ENCODE results near the gene TNFRSF13B. TPM values are rescaled to one million over a fixed set of nuclear protein-coding genes. Genes with fewer than 3 reads are reported as not detected.
"Not testable (repeated sequence)": the region's sequence is repeated elsewhere in the genome, so short reads cannot be mapped to it uniquely, and the experiment has no call there.

The TNFRSF13B gene
- total and polyA plus RNA-seq, 8 donors, result 0.25 to 1.8 (median 1.1) TPM; not detected in 4

GRCh38 chr17:16968786-16969185 is 3.1 kb downstream of the TNFRSF13B start:
- DNase-seq, result no peak
- no peaks in the 10 kb centered on the region for H3K9me3 ChIP-seq
- no peaks in the 10 kb centered on the region for H3K36me3 ChIP-seq
- no peaks in the 10 kb centered on the region for H3K4me1 ChIP-seq
- 84 to 94% (median 86%) methylated on average over 1 of the region's 1 CpG for WGBS, 5 donors
- intact Hi-C loops (cut with DNase I; ENCODE audit: low total_unique reads), result no loop called here
- H3K27me3 ChIP-seq, result peaks cover 0 to 12% (median 0%) of the 10 kb centered on the region in 3 donors
- TF ChIP-seq CTCF (IDR thresholded peaks at IDR 0.05) (no peak), POLR2AphosphoS5 (IDR thresholded peaks at IDR 0.05) (no peak), EP300 (IDR thresholded peaks at IDR 0.05) (no peak), POLR2A (IDR thresholded peaks at IDR 0.05) (no peak)
- H3K4me3 ChIP-seq, result no peak overlapping the region
- no peak overlapping the region for H3K27ac ChIP-seq

- H3K4me1 ChIP-seq, result no peaks in the 10 kb centered on the region
- peaks cover 0 to 6% (median 4%) of the 10 kb centered on the region in 4 donors for H3K9me3 ChIP-seq
- H3K36me3 ChIP-seq, result no peaks in the 10 kb centered on the region
- no peak overlapping the region for H3K4me3 ChIP-seq
- intact Hi-C loops (cut with DNase I; ENCODE audit: low total_unique reads), result no loop called here
- H3K27me3 ChIP-seq, result peaks cover 0 to 12% (median 0%) of the 10 kb centered on the region in 3 donors
- DNase-seq, result no peak
- H3K27ac ChIP-seq, result no peak overlapping the region
- TF ChIP-seq EP300 (IDR thresholded peaks at IDR 0.05) (no peak), CTCF (IDR thresholded peaks at IDR 0.05) (no peak), POLR2A (IDR thresholded peaks at IDR 0.05) (no peak)
- WGBS, 5 donors, result 57 to 68% (median 57%) methylated on average over 7 of the region's 7 CpGs
Observed at GRCh38 chr17:16962804-16963203, 9.1 kb downstream of the TNFRSF13B start.

- intact Hi-C loops (cut with DNase I; ENCODE audit: low total_unique reads), result no loop called here
- TF ChIP-seq EP300 (IDR thresholded peaks at IDR 0.05), result no peak
- TF ChIP-seq CTCF (IDR thresholded peaks at IDR 0.05), result no peak
- no peak for TF ChIP-seq POLR2A (IDR thresholded peaks at IDR 0.05)
- no peak for TF ChIP-seq POLR2AphosphoS5 (IDR thresholded peaks at IDR 0.05)
Observed at GRCh38 chr17:16961792-16962191, 10.1 kb downstream of the TNFRSF13B start.

GRCh38 chr17:16961022-16961421 is 10.9 kb downstream of the TNFRSF13B start:
- intact Hi-C loops (cut with DNase I; ENCODE audit: low total_unique reads); H3K27ac ChIP-seq; DNase-seq; H3K4me3 ChIP-seq; H3K36me3 ChIP-seq; H3K4me1 ChIP-seq; H3K9me3 ChIP-seq: not testable (repeated sequence)
- H3K27me3 ChIP-seq, result peaks cover 0 to 23% (median 2%) of the 10 kb centered on the region in 3 donors
- 24 to 72% (median 67%) methylated on average over 2 of the region's 2 CpGs for WGBS, 5 donors

More at GRCh38 chr17:16961792-16962191, 10.1 kb downstream of the TNFRSF13B start:
- peaks cover 0 to 17% (median 0%) of the 10 kb centered on the region in 3 donors for H3K27me3 ChIP-seq
- no peak overlapping the region for H3K27ac ChIP-seq
- no peaks in the 10 kb centered on the region for H3K4me1 ChIP-seq
- 66 to 79% (median 75%) methylated on average over 3 of the region's 3 CpGs for WGBS, 5 donors
- peaks cover 0 to 6% (median 4%) of the 10 kb centered on the region in 4 donors for H3K9me3 ChIP-seq
- no peaks in the 10 kb centered on the region for H3K36me3 ChIP-seq
- no peak overlapping the region for H3K4me3 ChIP-seq
- no peak for DNase-seq

GRCh38 chr17:16955011-16955410 is 16.9 kb downstream of the TNFRSF13B start:
- Histone ChIP-seq H3K9me3 (peaks cover 0 to 11% (median 7%) of the 10 kb centered on the region in 4 donors), H3K27me3 (peaks cover 0 to 48% (median 9%) of the 10 kb centered on the region in 3 donors)
- H3K4me1 ChIP-seq; H3K27ac ChIP-seq; H3K36me3 ChIP-seq; DNase-seq; intact Hi-C loops (cut with DNase I; ENCODE audit: low total_unique reads); H3K4me3 ChIP-seq: not testable (repeated sequence)
- WGBS, 5 donors, result 34 to 41% (median 35%) methylated on average over 6 of the region's 6 CpGs

Measured in stomach (tissue), 9 donors.